Brain pericyte (primary cell): ENCODE data around the gene S100A13.

Experiments
- DNase-seq: peaks from one replicate; pipeline ENCODE4 v3.0.0-alpha.2; 2012; ENCODE audit warnings: low read depth, low spot score

S100A13 gene

GRCh38 chr1:153627715-153628626 lies 666 bp upstream of the S100A13 start, which contains the start of gene S100A1:
Gene S100A1, plus strand, starts transcription at chr1:153628434. Its CDS starts 2,088 bp downstream, at chr1:153630522.
- no peak for DNase-seq

- no peak for DNase-seq
These were observed 815 bp downstream of the S100A13 start for GRCh38 chr1:153626477-153626903.

DNA sequence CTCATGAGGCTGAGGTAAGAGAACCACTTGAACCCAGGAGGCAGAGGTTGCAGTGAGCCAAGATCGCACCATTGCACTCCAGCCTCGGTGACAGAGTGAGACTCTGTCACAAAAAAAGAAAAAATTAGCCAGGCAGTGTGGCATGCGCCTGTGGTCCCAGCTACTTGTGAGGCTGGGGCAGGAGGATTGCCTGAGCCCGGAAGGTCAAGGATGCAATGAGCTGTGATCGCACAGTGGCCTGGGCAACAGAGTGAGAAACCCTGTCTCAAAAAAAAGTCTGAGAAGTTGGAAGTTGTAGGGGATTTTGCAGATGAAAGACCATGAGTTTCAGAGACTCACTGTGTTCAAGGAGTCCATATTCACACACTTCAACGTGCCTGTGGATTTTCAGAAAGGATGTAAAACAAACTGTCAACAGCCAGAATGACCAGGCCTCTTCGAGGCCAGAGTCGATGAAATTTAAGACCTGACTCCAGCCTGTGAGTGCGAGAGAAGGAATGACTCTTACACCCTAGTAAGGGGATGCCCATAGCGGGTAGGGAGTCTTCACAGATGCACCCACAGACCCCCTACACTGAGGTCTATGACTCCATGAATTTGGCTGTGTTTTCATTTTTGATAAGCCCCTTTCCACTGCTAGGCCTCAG lies 2.2 kb downstream of the S100A13 start:
- DNase-seq = no peak

DNA sequence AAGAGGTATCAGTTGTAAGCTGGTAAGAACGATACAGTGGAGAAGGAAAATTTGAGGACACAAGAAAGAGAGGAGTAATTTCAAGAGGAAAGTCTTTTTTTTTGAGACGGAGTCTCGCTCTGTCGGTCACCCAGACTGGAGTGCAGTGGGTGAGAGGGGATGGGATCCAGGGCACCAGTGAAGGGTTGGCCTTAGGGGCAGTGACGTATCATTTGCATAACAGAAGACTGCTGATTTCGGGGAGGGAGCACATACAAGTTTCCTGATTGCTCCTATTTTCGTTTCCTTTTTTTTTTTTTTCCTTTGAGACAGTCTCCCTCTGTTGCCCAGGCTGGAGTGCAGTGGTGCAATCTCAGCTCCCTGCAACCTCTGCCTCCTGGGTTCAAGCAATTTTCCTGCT lies 4.2 kb downstream of the S100A13 start:
- DNase-seq = no peak

DNA sequence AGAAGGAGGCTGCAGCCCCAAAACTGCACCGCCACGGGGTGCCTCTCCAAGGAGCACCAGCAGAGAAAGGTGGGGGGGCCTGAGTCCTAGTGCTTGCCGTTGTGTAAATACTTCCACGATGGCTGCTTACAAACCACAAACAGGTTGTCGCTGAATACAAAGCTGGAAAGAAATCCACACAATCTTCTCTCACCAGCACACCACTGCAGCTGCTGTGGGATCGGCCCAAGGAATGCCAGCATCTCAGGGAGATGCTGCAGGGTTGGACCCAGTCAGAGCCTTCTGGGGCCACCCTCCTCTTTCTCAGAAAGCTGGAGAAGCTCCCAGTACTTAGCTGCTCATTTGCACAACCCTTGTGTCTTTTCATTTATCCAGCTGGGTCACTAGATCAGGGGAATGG lies 8.1 kb downstream of the S100A13 start:
- DNase-seq = no peak

GRCh38 chr1:153617663-153618062 lies 9.6 kb downstream of the S100A13 start:
- no peak for DNase-seq

DNA sequence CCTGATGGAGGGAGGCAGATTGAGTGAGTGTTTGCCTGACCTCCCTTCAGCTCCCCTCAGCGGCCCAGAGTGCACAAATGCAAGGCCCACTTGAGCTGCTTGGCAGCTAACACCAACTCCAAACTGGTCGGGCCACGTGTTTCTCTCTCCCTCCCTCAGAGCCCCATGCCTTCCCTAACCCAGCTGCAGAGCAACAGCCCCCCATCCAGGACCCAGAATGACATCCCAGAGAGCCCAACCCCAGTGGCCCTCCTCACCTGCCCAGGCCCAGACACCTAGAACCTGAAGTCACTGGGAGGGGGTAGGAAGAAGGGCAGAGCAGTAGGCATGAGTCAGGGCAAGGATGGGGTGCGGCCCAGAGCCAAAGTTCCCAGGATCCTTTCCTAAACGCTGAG lies 10.4 kb downstream of the S100A13 start:
- no peak for DNase-seq

- DNase-seq = no peak
These were observed 11.0 kb downstream of the S100A13 start, which contains the start of gene S100A14 for GRCh38 chr1:153616144-153616916. Gene S100A14, minus strand, starts transcription at chr1:153616325. Its CDS starts 467 bp downstream, at chr1:153615858.

DNA sequence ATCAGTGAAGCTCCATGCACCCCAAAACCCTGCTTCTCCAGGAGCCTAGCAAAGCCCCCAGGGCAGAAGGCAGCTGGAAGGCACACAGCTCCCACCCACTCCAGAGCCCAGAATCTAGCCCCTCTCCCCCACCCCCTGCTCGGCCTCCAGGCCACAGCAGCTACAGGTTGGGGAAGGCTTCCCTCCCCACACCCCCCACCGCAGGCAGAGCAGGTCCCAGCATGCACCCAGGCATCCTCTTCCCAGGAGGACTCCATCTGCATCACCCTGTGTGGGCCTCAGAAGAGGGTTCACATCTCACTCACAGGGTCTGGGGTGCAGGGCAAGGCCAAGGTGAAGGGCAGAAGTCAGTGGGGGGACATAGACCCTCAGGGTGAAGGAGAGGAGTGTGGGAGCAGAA lies 11.9 kb downstream of the S100A13 start:
- no peak for DNase-seq

DNA sequence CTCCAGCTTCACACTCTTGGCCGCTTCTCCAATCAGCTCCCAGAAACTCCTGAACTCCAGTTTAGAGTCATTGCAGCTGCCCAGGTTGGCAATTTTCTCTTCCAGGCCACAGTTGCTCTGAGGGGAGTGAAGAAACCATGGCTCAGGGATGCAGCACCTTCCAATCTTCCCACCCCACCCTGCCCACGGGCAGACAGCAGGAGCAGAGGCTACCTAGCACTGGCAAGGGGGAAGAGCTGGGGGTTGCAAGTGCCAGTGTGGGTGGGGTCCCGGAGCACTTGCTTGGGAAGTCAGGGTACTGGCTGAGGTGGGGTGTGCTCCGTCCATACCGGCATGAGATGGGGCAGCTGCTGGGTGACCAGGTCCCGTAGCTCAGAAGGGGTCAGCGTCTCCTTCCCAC lies 12.4 kb downstream of the S100A13 start:
- no peak for DNase-seq

- no peak for DNase-seq
These were observed 13.0 kb downstream of the S100A13 start for GRCh38 chr1:153614189-153614900.

DNA sequence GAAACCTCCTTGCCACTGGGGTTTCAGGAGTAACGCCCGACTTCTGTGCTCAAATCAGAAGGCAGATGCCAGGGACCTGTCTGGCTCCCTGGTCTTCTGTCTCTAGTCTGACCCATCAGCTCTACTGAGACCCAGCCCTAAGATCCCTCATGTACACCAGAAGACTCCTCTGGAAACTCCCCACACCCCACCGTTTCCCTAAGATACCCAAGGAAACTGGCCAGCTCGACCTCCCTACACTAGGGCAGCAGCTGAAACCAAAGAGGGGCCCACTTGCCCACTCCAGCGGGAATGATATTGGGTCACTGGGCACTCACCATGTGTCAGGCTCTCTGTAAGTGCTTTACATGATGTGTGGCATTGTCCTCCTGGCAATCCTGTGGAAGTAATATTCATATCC lies 13.9 kb downstream of the S100A13 start:
- DNase-seq = no peak

DNA sequence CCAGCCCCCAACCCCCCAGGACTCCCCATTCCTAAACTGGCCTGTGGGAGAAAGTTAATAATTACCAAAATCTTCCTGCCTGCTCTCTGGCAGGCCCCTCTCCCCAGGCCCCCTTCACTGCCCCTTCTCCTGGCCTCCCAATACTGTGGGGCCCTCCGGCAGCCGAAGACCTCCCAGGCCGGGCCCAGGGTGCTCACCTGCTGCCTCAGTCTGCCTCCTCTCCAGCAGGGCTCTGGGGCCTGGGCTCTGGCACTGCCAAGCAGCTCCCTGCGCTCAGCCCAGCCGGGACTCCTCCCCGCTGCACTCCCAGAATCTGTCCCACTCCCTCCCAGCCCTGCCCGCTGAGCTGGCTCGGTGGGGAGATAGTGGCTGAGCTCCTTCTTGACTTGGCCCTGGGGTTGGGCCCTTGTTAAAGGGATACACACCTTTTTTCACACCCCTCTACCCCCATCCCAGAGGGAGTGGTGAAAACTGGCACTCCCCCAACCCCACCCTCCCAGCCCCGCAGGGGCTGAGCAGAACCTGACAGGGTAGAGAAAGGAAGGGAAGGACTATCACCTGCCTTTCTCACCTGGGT lies 14.5 kb downstream of the S100A13 start, which contains the start of gene S100A16:
Gene S100A16 (minus strand): TSS at position 383 of the 577 bp plus-strand sequence. CDS start 4,986 bp downstream, outside the sequence.
- no peak for DNase-seq

GRCh38 chr1:153612111-153612754 lies 15.1 kb downstream of the S100A13 start:
- DNase-seq = no peak

DNA sequence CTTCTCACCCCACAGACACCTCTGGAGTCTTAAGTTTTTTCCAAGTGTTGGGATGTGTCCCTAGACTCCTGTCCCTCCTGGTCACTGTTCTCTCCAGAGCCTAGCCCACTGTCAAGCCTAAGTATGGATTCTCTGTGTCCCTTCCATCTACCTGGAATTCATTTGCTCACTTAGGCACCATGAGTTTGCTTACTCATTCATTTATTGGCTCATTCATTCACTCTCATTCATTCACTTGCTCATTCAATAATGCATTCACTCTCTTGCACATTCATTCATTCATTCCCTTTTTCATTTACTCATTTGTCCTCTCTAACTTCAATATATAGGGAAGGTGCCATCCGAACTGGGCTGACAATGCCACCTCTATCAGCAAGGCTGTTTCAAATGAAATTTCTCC lies 15.9 kb downstream of the S100A13 start:
- DNase-seq = no peak

DNA sequence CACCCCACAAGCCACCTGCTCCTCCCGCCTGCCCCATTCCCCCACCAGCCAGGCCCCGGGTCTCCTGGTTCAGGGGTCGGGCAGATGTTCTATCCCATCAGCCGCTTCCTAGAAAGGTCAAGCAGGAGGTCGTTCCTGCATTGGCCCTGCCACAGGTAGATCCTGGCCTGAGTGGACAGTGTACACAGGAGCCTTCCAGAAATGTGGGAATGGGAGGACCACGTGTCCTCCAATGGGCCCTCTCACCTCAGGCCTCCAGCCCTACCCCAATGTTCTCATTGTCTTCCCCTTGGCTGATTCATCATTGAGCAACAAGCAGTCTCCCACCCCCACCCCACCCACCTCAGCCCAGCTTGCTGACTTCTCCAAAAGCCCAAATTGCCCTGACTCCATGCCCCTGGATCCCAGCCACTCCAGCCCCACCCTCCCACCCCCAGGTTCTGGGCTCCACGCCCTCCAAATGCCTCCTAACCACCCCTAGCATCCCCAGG lies 16.4 kb downstream of the S100A13 start:
- no peak for DNase-seq

- no peak for DNase-seq
These were observed 17.0 kb downstream of the S100A13 start for GRCh38 chr1:153610334-153610733.

DNA sequence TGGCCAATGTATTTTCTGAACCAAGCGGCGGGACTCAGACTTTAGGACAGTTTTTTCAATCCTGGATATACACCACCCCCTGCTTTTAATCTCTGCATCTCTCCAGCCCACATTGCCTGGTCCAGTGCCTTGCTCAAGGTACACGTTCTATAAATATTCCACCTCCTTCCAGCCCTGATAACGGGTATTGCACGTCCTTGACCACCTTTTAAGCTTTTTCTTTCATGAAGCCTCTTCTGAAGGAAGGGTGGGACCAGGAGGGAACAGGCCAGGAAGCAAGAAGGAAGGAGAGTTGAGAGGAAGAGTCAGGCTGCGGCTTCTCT lies 17.8 kb downstream of the S100A13 start:
- no peak for DNase-seq

- DNase-seq = peak; percentile 58
These were observed 18.3 kb downstream of the S100A13 start for GRCh38 chr1:153608742-153609584.
